Measurements from ENCODE around the gene KIF26B.

KIF26B gene

GRCh38 chr1:245611251-245611650, 456.5 kb downstream of the KIF26B start:
- no peak for DNase-seq

DNA sequence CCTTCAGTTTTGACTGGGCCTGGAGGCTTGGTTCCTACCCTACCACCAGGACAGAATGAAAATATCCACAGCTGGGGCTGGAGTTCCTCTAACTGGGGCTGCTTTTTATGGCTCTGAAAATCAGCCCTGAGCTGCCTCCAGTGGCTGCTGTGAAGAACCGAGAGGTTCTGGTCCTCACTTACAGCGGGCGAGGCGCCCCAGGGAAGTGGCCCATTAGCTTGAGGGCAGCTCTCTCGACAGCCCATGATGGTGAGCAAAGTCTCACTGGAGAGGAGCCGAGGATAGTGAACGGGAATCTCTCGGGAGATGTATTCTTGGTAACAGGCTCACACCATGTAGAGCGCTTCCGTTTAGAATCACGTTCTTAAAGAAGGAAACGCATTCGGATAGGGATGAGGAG, 459.7 kb downstream of the KIF26B start:
- no peak for DNase-seq

DNA sequence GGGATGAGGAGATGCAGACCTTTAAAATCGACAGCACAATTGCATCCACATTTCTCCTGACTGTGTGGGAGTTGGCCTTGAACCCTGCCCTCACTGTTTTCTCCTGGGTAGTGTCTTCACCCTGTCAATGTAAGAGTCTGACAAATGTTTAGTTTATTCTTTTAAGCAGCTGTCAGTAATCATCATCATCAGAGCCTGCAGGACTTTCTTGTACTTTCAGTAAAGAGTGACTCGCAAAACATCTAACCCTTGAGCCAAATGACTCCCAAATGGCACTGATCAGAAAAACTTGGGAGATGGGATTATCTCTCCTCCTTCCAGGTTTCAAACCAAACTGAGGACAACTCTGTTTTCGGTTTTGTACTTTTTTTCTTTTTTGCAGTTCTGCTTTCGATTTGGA, 460.2 kb downstream of the KIF26B start:
- DNase-seq: no peak

DNA sequence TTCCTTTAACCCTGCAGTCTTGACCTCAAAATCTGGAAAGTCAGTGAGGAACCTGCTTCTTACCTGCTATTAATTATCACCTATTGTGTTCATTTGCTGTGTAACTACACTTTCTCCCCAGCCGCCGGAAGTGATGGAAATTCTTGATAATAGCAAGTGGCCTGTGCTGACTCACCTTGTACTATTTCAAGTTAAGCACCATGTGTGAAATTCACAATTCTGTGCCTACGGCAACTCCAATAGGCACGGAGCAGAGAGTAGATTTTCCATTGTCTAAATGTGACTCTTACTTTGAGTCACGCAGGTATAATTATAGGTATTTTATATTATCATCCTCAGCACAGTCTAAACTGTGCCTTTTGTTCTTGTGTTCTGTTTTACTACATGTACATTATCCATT, 466.8 kb downstream of the KIF26B start:
- no peak for DNase-seq

DNA sequence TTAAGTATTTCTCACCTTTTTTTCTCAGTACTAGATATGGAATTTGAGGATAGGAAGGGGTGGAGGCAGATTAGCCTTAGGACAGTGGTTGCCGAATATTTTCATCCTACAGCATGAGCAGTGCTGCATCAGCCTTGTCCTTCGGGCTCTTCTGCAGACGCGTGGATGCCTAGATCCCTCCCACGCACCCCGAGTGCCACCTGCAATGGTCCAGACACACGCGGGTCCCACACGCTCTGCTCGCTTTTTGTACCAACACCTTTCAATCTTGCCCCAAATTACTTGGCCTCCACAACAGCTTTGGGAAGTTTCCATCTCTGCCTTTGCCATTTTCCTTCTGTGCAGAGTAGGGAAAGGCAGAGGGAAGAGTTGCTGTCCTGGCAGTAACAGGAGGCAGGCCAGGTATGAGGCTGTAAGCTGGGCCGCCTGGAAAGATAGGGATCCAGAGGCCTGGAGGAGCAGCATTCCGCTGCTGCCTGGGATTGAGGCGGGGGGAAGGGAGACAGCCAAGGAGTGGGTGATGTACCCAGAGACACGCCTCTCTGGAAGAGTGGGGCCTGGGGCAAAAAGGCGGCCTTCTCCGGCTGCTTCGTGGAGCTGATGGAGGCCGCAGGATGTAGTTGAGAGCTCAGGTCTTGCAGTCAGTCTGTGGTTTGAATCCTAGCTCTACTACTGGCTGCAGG, 467.7 kb downstream of the KIF26B start:
- no peak for DNase-seq

DNA sequence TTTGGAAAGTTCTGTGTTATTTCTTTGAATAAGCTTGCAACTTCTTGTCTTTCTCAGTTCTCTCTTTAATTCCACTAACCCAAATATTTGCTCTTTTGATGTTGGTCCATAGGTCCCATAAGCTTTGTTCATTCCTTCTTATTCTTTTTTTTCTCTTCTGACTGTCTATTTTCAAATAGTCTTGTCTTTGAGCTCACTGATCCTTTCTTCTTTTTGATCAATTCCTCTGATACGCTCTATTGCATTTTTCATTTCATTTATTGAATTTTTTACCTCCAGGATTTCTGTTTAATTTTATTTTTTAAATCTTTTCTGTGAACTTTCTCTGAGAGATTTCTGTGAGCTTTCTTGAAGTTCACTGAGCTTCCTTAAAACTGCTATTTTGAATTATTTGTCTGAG, 486.6 kb downstream of the KIF26B start:
- no peak for DNase-seq

DNA sequence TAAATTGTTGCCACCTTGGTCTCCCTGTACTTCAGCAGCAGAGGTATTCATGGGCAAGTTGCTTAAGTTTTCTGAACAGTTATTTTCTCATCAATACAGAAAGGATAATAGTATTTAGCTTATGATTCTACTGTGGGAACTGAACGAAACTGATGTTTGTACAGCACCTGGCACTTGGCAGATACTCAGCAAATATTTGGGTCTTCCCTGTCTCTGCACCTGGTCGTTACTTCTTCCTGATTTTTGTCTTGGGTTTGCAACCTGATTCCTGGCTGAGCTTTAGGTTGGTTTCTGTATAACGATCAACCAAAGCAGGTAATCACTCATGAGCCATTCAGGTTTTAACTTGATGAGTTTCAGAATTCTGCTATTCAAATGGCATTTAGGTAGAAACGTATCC, 490.6 kb downstream of the KIF26B start:
- DNase-seq: no peak

DNA sequence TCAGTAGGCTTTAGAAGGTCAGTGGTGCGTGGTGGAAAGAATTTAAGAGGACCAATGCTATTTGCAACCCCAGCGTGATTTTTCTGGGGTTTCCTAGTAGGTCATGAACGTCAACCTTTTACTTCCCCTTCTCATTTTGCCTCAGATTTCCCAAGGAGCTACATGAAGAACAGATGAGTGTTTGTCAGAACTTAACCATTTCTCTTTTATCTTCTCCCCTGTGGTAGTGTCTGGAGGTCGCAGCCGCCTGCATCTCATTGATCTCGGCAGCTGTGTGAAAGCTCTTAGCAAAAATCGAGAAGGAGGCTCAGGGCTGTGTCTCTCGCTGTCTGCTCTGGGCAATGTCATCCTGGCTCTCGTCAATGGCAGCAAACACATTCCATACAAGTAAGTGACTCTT, 491.1 kb downstream of the KIF26B start:
- DNase-seq: no peak

- no peak for DNase-seq
Observed at GRCh38 chr1:245648749-245649522, 494.2 kb downstream of the KIF26B start.

- no peak for DNase-seq
Observed at GRCh38 chr1:245649666-245650065, 494.9 kb downstream of the KIF26B start.

- DNase-seq: no peak
Observed at GRCh38 chr1:245650441-245650960, 495.7 kb downstream of the KIF26B start.

DNA sequence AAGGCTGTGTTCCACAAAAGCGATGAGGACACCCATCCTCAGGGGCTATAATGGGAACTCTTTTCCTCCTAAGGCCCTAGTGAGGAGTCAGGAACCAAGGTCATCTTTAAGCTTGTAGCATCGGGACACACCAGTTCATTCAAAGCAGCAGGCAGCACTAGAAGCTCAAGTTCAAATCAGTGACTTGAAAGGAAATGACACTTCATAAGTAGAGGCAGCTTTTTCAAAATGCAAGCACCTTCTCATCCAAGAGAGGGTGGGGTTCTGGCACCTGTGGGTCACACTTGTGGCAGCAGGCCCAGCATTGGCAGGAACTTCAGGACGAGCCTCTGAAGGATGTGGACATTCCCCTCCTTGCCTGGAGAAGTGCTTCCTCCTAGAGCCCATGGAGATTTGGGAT, 496.3 kb downstream of the KIF26B start:
- no peak for DNase-seq

DNA sequence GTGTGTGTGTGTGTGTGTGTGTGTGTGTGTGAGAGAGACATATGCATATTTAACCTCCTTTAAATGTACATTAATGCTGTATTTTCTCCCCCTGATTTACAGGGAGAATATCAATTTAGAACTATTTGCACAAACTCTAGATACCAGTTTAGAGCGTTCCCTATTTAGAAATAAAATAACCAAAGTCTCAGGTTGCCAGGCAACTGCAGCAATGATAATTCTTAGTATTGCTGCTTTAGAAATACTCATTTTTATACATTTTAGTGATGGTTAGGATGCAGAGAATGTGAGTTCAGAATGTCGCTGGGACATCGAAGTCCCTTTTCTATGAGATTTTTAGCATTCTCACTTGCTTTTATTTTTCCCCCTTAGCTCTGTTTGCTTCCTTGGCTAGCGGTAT, 497.3 kb downstream of the KIF26B start:
- DNase-seq: no peak

GRCh38 chr1:245652660-245653427, 498.1 kb downstream of the KIF26B start:
- no peak for DNase-seq

GRCh38 chr1:245654460-245655050, 499.8 kb downstream of the KIF26B start:
- no peak for DNase-seq

- DNase-seq: no peak
Observed at GRCh38 chr1:245656189-245656717, 501.5 kb downstream of the KIF26B start.

- no peak for DNase-seq
Observed at GRCh38 chr1:245657371-245657770, 502.6 kb downstream of the KIF26B start.

DNA sequence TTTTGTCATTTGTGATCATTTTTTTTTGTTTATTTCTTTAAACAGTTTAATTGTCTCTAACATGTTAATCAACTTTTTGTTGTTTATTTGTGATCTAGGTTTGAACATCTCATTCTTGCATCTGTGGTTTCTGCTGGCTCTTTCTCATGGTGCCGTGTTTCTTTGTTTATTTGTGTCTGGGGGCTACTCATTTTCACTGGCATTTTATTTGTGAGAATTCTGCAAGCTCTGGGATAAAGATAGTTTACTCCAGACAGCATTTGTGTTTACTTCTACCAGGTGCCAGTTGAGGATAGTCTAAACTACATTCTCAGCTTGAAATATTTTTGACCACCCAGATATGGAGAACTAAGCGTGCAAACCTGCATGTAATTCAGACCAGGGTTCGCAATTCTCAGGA, 508.6 kb downstream of the KIF26B start:
- no peak for DNase-seq

DNA sequence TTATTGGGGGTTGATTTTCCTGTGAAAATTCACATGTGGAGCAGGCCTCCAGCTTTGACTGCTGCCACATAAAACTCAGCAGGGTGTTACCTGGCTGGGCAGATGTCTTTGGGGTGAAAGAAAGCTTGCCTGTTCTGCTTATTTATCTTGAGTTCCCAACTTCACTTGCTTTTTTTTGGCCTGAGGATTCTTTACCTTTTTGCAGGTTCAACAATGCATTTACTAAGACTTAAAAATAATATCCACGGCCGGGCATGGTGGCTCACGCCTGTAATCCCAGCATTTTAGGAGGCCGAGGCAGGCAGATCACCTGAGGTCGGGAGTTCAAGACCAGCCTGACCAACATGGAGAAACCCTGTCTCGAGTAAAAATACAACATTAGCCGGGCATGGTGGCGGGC, 509.1 kb downstream of the KIF26B start:
- DNase-seq: no peak

DNA sequence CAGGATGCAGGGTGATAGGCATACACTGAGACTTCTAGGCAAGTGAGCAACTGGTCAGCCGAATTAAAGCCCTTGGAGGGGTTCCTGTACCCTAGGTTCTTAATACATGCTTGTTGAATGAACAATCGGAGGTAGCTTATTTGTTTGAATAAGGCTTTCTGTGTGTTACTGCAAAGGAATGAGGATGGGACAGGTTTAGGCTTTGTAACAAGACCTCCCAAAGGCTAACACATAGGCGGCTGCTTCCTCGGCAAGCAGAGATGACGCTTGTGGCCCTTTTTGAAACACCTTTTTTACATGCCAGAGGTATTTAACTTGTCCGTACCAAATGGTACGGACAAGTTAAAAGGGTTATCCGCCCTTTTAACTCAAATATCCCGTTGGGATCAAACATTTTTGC, 511.6 kb downstream of the KIF26B start:
- no peak for DNase-seq

DNA sequence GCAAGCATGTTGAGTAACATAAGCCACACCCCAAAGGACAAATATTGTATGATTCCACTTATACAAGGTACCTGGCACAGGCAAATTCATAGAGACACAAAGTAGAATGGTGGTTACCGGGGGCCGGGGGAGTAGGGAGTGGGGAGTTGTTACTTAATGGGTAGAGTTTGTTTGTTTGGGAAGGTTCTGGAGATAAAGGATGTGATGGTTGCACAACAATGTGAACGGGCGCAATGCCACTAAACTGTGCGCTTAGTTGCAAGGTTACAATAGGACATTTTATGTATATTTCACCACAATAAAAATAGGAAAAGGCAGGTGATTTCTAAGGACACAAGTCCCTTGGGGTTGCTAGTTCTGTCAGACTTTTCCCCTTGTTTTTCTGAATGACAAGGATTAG, 516.6 kb downstream of the KIF26B start:
- no peak for DNase-seq

GRCh38 chr1:245671966-245672767, 517.4 kb downstream of the KIF26B start:
- no peak for DNase-seq
